ENCODE data around the gene NR2F1.

The NR2F1 gene

GRCh38 chr5:93603793-93604643, 21.0 kb downstream of the NR2F1 start:
- Histone ChIP-seq H3K36me3 (ENCODE audit: control insufficient read depth, insufficient read depth, low read length) (no peaks in the 10 kb centered on the region), H3K4me1 (ENCODE audit: control insufficient read depth, insufficient read depth, low read length) (peaks cover 4% of the 10 kb centered on the region), H3K9ac (ENCODE audit: low read length) (no peak overlapping the region), H3K27me3 (ENCODE audit: control insufficient read depth, insufficient read depth, low read length) (peaks cover 96% of the 10 kb centered on the region), H3K4me3 (ENCODE audit: low read length) (no peak overlapping the region), H3K9me3 (ENCODE audit: control insufficient read depth, low read length) (no peaks in the 10 kb centered on the region)

GRCh38 chr5:93604644-93605515, 21.9 kb downstream of the NR2F1 start:
- Histone ChIP-seq H3K9me3 (ENCODE audit: control insufficient read depth, low read length) (no peaks in the 10 kb centered on the region), H3K9ac (ENCODE audit: low read length) (no peak overlapping the region), H3K4me1 (ENCODE audit: control insufficient read depth, insufficient read depth, low read length) (peaks cover 4% of the 10 kb centered on the region), H3K27me3 (ENCODE audit: control insufficient read depth, insufficient read depth, low read length) (peaks cover 96% of the 10 kb centered on the region), H3K4me3 (ENCODE audit: low read length) (no peak overlapping the region), H3K36me3 (ENCODE audit: control insufficient read depth, insufficient read depth, low read length) (no peaks in the 10 kb centered on the region)

GRCh38 chr5:93606382-93606752, 23.3 kb downstream of the NR2F1 start:
- Histone ChIP-seq H3K27me3 (ENCODE audit: control insufficient read depth, insufficient read depth, low read length) (peaks cover 99% of the 10 kb centered on the region), H3K4me3 (ENCODE audit: low read length) (no peak overlapping the region)

GRCh38 chr5:93607367-93608258, 24.6 kb downstream of the NR2F1 start:
- H3K4me3 ChIP-seq (ENCODE audit: low read length) = no peak overlapping the region
- no peak overlapping the region for H3K9ac ChIP-seq (ENCODE audit: low read length)
- no peaks in the 10 kb centered on the region for H3K9me3 ChIP-seq (ENCODE audit: control insufficient read depth, low read length)
- H3K27me3 ChIP-seq (ENCODE audit: control insufficient read depth, insufficient read depth, low read length) = peaks cover 97% of the 10 kb centered on the region
- no peaks in the 10 kb centered on the region for H3K36me3 ChIP-seq (ENCODE audit: control insufficient read depth, insufficient read depth, low read length)
- H3K4me1 ChIP-seq (ENCODE audit: control insufficient read depth, insufficient read depth, low read length) = peaks cover 4% of the 10 kb centered on the region

More at GRCh38 chr5:93606382-93606752, 23.3 kb downstream of the NR2F1 start:
- no peak overlapping the region for H3K9ac ChIP-seq (ENCODE audit: low read length)
- H3K4me1 ChIP-seq (ENCODE audit: control insufficient read depth, insufficient read depth, low read length) = peaks cover 4% of the 10 kb centered on the region
- H3K36me3 ChIP-seq (ENCODE audit: control insufficient read depth, insufficient read depth, low read length) = no peaks in the 10 kb centered on the region
- H3K9me3 ChIP-seq (ENCODE audit: control insufficient read depth, low read length) = no peaks in the 10 kb centered on the region

- H3K27me3 ChIP-seq (ENCODE audit: control insufficient read depth, insufficient read depth, low read length) = peaks cover 97% of the 10 kb centered on the region
- H3K4me1 ChIP-seq (ENCODE audit: control insufficient read depth, insufficient read depth, low read length) = peaks cover under 1% of the 10 kb centered on the region
- no peaks in the 10 kb centered on the region for H3K36me3 ChIP-seq (ENCODE audit: control insufficient read depth, insufficient read depth, low read length)
- no peak overlapping the region for H3K9ac ChIP-seq (ENCODE audit: low read length)
- H3K4me3 ChIP-seq (ENCODE audit: low read length) = no peak overlapping the region
- H3K9me3 ChIP-seq (ENCODE audit: control insufficient read depth, low read length) = no peaks in the 10 kb centered on the region
Measured at GRCh38 chr5:93608855-93609254, 25.8 kb downstream of the NR2F1 start.

- no peaks in the 10 kb centered on the region for H3K4me1 ChIP-seq (ENCODE audit: control insufficient read depth, insufficient read depth, low read length)
- no peaks in the 10 kb centered on the region for H3K9me3 ChIP-seq (ENCODE audit: control insufficient read depth, low read length)
- no peak overlapping the region for H3K9ac ChIP-seq (ENCODE audit: low read length)
- no peaks in the 10 kb centered on the region for H3K36me3 ChIP-seq (ENCODE audit: control insufficient read depth, insufficient read depth, low read length)
- H3K27me3 ChIP-seq (ENCODE audit: control insufficient read depth, insufficient read depth, low read length) = peaks cover 90% of the 10 kb centered on the region
- no peak overlapping the region for H3K4me3 ChIP-seq (ENCODE audit: low read length)
Measured at GRCh38 chr5:93609762-93610161, 26.7 kb downstream of the NR2F1 start.

- H3K36me3 ChIP-seq (ENCODE audit: control insufficient read depth, insufficient read depth, low read length) = no peaks in the 10 kb centered on the region
- no peaks in the 10 kb centered on the region for H3K4me1 ChIP-seq (ENCODE audit: control insufficient read depth, insufficient read depth, low read length)
- H3K9me3 ChIP-seq (ENCODE audit: control insufficient read depth, low read length) = no peaks in the 10 kb centered on the region
- no peak overlapping the region for H3K4me3 ChIP-seq (ENCODE audit: low read length)
- peaks cover 81% of the 10 kb centered on the region for H3K27me3 ChIP-seq (ENCODE audit: control insufficient read depth, insufficient read depth, low read length)
- no peak overlapping the region for H3K9ac ChIP-seq (ENCODE audit: low read length)
Measured at GRCh38 chr5:93610581-93611272, 27.7 kb downstream of the NR2F1 start.

- H3K9me3 ChIP-seq (ENCODE audit: control insufficient read depth, low read length) = no peaks in the 10 kb centered on the region
- H3K9ac ChIP-seq (ENCODE audit: low read length) = no peak overlapping the region
- H3K4me3 ChIP-seq (ENCODE audit: low read length) = no peak overlapping the region
- H3K27me3 ChIP-seq (ENCODE audit: control insufficient read depth, insufficient read depth, low read length) = peaks cover 74% of the 10 kb centered on the region
- H3K36me3 ChIP-seq (ENCODE audit: control insufficient read depth, insufficient read depth, low read length) = no peaks in the 10 kb centered on the region
- H3K4me1 ChIP-seq (ENCODE audit: control insufficient read depth, insufficient read depth, low read length) = no peaks in the 10 kb centered on the region
Measured at GRCh38 chr5:93611273-93611975, 28.4 kb downstream of the NR2F1 start.

- no peak overlapping the region for H3K4me3 ChIP-seq (ENCODE audit: low read length)
- H3K27me3 ChIP-seq (ENCODE audit: control insufficient read depth, insufficient read depth, low read length) = peaks cover 67% of the 10 kb centered on the region
- H3K9ac ChIP-seq (ENCODE audit: low read length) = no peak overlapping the region
- H3K4me1 ChIP-seq (ENCODE audit: control insufficient read depth, insufficient read depth, low read length) = no peaks in the 10 kb centered on the region
- H3K36me3 ChIP-seq (ENCODE audit: control insufficient read depth, insufficient read depth, low read length) = no peaks in the 10 kb centered on the region
- no peaks in the 10 kb centered on the region for H3K9me3 ChIP-seq (ENCODE audit: control insufficient read depth, low read length)
Measured at GRCh38 chr5:93611976-93612854, 29.2 kb downstream of the NR2F1 start.

GRCh38 chr5:93612855-93613243, 29.8 kb downstream of the NR2F1 start:
- peaks cover 61% of the 10 kb centered on the region for H3K27me3 ChIP-seq (ENCODE audit: control insufficient read depth, insufficient read depth, low read length)
- H3K9ac ChIP-seq (ENCODE audit: low read length) = no peak overlapping the region
- H3K4me3 ChIP-seq (ENCODE audit: low read length) = no peak overlapping the region
- H3K36me3 ChIP-seq (ENCODE audit: control insufficient read depth, insufficient read depth, low read length) = no peaks in the 10 kb centered on the region
- H3K9me3 ChIP-seq (ENCODE audit: control insufficient read depth, low read length) = no peaks in the 10 kb centered on the region
- H3K4me1 ChIP-seq (ENCODE audit: control insufficient read depth, insufficient read depth, low read length) = no peaks in the 10 kb centered on the region
